Small intestine (tissue), 7 donors: ENCODE measurements around the gene IGFL2. TPM values are rescaled to one million over a fixed set of nuclear protein-coding genes. Genes with fewer than 3 reads are reported as not detected.

ENCODE experiments used
- DNase-seq, 2 donors: peaks; one replicate each; pipeline versions ENCODE4 v3.0.0 to v3.0.0-alpha.2; 2013
- FAIRE-seq: peaks from 2 replicates; lab custom pipeline; 2012; peaks lifted over from hg19 to GRCh38; lab: Jason Lieb, UNC
- H3K27ac ChIP-seq, 3 donors: one replicate each; pipeline ENCODE4 v1.5.1; 2013; ENCODE audit warnings: low read length in 2 of 3, mild to moderate bottlenecking in 2 of 3, control low read depth in 1 of 3, inconsistent platforms in 1 of 3, low read depth in 1 of 3, moderate library complexity in 1 of 3
- H3K27me3 ChIP-seq, 3 donors: one replicate each; pipeline ENCODE4 v1.6.1; 2013; ENCODE audit warnings: low read length in 3 of 3, inconsistent platforms in 1 of 3; ENCODE audit not compliant: control insufficient read depth in 3 of 3, insufficient read depth in 3 of 3
- H3K36me3 ChIP-seq, 3 donors: one replicate each; pipeline ENCODE4 v1.6.1; 2013; ENCODE audit warnings: low read length in 3 of 3, inconsistent platforms in 1 of 3, low read depth in 1 of 3, mild to moderate bottlenecking in 1 of 3, moderate library complexity in 1 of 3; ENCODE audit not compliant: control insufficient read depth in 3 of 3, insufficient read depth in 2 of 3
- H3K4me1 ChIP-seq, 3 donors: one replicate each; pipeline ENCODE4 v1.6.1; 2013; ENCODE audit warnings: low read length in 2 of 3, inconsistent platforms in 1 of 3, low read depth in 1 of 3, mild to moderate bottlenecking in 1 of 3, moderate library complexity in 1 of 3; ENCODE audit not compliant: control insufficient read depth in 3 of 3, insufficient read depth in 2 of 3
- H3K4me3 ChIP-seq, 3 donors: one replicate each; pipeline ENCODE4 v1.5.1; 2013; ENCODE audit warnings: low read length in 3 of 3, control low read depth in 1 of 3, inconsistent platforms in 1 of 3, low read depth in 1 of 3, mild to moderate bottlenecking in 1 of 3, moderate library complexity in 1 of 3
- H3K9me3 ChIP-seq, 2 donors: one replicate each; pipeline ENCODE4 v1.6.1; 2013; ENCODE audit warnings: low read depth in 1 of 2, low read length in 1 of 2; ENCODE audit not compliant: control insufficient read depth in 2 of 2, insufficient read depth in 1 of 2
- WGBS, 3 donors: extraction: QIAGEN DNeasy Blood & Tissue Kit; methylation state at CpG; one replicate each; pipeline ENCODE4 v1.1.7; 2013; 5-methylcytosine and 5-hydroxymethylcytosine counted together
- polyA plus RNA-seq, 4 donors: library from polyadenylated mRNA; stranded (reverse) in 3 of 4; unstranded in 1 of 4; fragments of 200-250 nt in 3 of 4; fragments of 120-200 nt in 1 of 4; gene quantifications; one replicate each; pipeline versions ENCODE4 v1.2.1 to v1.2.3, GENCODE V29; 2013
- donor health status: healthy with polysubstance abuse.
- donor health status: control.
- donor health status: control.
- donor health status: Bipolar disorder and iron deficiency.
- donor health status: healthy.

Gene IGFL2
- polyA plus RNA-seq, 4 donors: 0.16 to 2.0 TPM; not detected in 2

DNA sequence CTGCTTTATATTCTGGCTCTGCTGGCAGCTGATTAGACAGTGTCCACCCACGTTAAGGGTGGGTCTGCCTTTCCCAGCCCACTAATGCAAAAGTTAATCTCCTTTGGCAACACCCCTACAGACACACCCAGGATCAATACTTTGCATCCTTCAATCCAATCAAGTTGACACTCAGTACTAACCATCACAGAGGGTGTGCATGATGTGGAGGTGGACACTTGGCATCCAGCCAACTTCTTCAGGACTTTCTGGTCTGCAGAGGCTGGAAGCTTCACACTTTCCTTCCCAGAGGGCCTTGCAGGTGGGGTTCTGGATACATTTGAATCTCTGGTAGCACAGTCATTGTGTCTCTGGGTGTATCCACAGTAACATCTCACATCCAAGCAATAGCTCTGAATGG lies 62.6 kb downstream of the IGFL2 start:
- Histone ChIP-seq H3K27ac (no peak overlapping the region), H3K4me1 (no peaks in the 10 kb centered on the region), H3K27me3 (peaks cover 0 to 2% (median 0%) of the 10 kb centered on the region in 3 donors), H3K36me3 (no peaks in the 10 kb centered on the region), H3K9me3 (no peaks in the 10 kb centered on the region), H3K4me3 (no peak overlapping the region)
- FAIRE-seq: no peak
- DNase-seq: peak in 1 of 2 donors; percentile 7
- 11 to 34% (median 24%) methylated on average over 1 of the region's 1 CpG for WGBS, 3 donors

Other genes with a start within 250 kb of the IGFL2 start
- gene MYPOP, start 245.6 kb upstream of the IGFL2 start, polyA plus RNA-seq: 10 to 100 TPM in 1 of 4 donors, 1 to 10 TPM in 3; 4.8 to 10.7 (median 8.4) TPM
- gene NANOS2, start 233.5 kb upstream of the IGFL2 start, polyA plus RNA-seq: not detected
- 1 to 10 TPM in 1 of 4 donors, under 1 TPM in 3; under 0.01 to 2.0 (median 0.56) TPM for gene NOVA2, start 174.4 kb upstream of the IGFL2 start, polyA plus RNA-seq
- 10 to 100 TPM in 2 of 4 donors, 1 to 10 TPM in 2; 7.8 to 13.3 (median 10.7) TPM for gene CCDC61, start 152.8 kb upstream of the IGFL2 start, polyA plus RNA-seq
- gene PGLYRP1, start 125.2 kb upstream of the IGFL2 start, polyA plus RNA-seq: under 1 TPM in 1 of 4 donors, not detected in 3; 0.41 TPM
- gene IGFL4, start 107.2 kb upstream of the IGFL2 start, polyA plus RNA-seq: 1 to 10 TPM in 1 of 4 donors, under 1 TPM in 1, not detected in 2; 0.03 to 1.2 TPM
- not detected for gene IGFL3, start 23.6 kb upstream of the IGFL2 start, polyA plus RNA-seq
- gene IGFL1, start 81.5 kb downstream of the IGFL2 start, polyA plus RNA-seq: not detected
- 100 to 1,000 TPM in 1 of 4 donors, 10 to 100 TPM in 1, 1 to 10 TPM in 1, under 1 TPM in 1; 0.89 to 159 (median 16.0) TPM for gene HIF3A, start 148.8 kb downstream of the IGFL2 start, polyA plus RNA-seq
- gene PPP5C, start 198.8 kb downstream of the IGFL2 start, polyA plus RNA-seq: 10 to 100 TPM; 24.0 to 52.2 (median 39.4) TPM